Loucy (cell line): Measurements from ENCODE around the gene ADAMTS8.

Experiments
- CTCF ChIP-seq: fragments of 200-600 bp; sonication (generic); conservative IDR thresholded peaks from 2 replicates; pipeline ENCODE4 v1.5.1; 2014; ENCODE audit warnings: mild to moderate bottlenecking, antibody characterized with exemption, low read length
- EZH2phosphoT487 ChIP-seq: fragments of 200-600 bp; IDR thresholded peaks from 2 replicates; pipeline ENCODE4 v1.6.1; 2018; ENCODE audit warnings: antibody characterized with exemption, mild to moderate bottlenecking, moderate library complexity, borderline replicate concordance

GRCh38 chr11:130400781-130401483, 27.5 kb downstream of the ADAMTS8 start:
- no peak for TF ChIP-seq CTCF
- no peak for TF ChIP-seq EZH2phosphoT487
